GM19239 (cell line): ENCODE results near the gene SNAI3.

Source experiments
- DNase-seq: peaks from one replicate; pipeline ENCODE4 v3.0.0; 2011; ENCODE audit warnings: low spot score; ENCODE audit not compliant: insufficient read length
- FAIRE-seq: peaks from 2 replicates; lab custom pipeline; 2011; peaks lifted over from hg19 to GRCh38; lab: Jason Lieb, UNC

SNAI3 gene

DNA sequence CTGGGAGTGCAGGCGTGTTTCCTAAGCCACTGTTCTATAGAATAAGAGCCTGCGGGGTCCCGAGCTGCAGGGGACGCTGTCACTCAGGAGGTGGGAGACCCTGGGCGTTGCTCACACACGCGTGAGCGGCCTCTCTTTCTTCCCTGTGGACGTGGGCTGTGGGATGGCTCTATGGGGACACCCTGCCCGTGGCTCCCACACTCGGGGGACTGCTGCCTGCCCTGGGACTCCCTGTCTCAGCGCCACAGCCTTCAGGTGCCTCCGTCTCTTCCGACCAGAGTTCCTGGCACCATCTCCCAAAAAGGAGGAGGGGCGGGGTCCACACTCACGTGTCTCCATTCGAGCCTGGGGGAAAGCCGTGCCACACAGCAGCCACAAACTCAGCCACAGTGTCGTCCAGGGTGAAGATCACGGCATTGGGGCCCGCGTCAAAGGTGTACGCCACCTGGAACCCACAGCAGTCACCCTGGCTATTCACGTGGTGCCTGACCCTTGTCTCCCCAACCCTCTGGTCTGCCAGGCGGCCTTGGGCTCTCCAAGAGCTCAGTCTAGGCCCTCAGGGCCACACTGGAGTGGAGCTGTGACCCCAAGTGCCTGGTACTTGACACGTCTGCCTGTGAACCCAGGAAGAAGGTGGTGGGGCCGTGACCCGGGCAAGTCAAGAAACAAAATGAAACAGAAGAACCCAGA lies 31.8 kb downstream of the SNAI3 start:
- FAIRE-seq (no peak), DNase-seq (no peak)

DNA sequence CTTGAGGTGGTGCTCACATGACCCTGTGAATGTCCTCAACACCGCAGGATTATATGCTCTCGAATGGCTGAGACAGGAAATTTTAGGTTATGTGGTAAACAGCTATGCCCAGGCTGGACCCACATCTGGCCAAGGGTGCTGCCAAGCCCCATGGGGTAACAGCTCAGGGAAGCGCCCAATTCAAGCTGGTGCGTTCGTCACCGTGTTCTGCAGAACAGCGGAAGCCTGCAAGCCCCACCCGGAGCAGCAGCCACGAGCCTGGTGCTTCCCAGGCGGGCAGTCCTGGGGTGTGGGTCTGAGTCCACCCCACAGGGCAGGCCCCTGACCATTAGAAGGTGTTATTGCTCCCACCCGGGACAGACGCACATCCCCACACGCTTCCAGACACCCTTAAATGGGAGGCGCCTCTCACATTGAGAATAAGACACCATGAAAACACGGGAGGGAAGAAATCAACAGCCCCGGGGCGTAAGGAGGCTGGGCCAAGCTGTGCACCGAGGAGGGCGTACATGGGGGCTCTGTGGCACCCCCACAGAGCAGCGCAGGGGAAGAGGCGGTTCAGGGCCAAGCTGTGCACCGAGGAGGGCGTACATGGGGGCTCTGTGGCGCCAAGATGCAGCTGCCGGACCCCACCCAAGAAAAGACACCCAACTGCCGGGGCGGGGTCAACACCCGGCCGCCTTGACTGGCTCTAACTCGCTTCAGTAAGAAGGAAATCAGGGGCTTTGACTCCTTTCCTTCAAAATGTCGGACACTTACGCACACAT lies 32.5 kb downstream of the SNAI3 start:
- no peak for DNase-seq
- FAIRE-seq, result no peak

DNA sequence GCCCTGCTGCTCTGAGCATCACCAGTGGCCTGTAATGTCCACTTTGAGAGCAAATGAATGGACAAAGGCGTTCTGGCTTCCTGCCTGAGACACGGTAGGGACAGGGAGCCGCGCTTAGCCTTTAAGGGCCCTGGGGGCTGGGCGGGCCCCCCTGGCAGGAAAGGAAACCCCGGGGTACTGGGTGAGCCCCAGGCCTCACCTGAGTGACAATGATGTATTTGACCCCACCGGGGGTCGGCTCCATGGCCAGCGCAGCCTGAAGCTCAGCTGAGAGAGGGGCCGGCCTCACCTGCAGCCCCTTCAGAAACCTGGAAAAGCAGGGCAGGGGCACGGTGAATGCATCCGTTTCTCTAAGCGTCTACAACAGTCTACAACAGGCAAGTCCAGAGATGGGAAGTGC lies 33.2 kb downstream of the SNAI3 start:
- FAIRE-seq, result no peak
- DNase-seq, result no peak

DNA sequence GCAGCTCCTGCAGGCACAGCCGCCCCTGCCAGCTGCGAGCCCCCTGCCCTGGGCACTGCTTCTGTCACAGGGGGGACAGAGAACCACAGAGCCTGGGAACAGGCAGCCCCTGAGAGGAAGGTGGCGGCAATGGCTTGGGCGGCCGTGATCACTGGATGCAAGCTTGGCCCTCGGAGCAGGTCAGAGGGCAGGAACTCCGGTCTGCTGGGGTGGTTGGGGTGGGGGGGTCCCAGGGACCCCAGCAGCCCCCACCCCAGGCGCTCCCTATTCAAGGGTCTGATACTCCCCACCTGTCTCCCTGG lies 33.6 kb downstream of the SNAI3 start:
- no peak for FAIRE-seq
- DNase-seq, result no peak

DNA sequence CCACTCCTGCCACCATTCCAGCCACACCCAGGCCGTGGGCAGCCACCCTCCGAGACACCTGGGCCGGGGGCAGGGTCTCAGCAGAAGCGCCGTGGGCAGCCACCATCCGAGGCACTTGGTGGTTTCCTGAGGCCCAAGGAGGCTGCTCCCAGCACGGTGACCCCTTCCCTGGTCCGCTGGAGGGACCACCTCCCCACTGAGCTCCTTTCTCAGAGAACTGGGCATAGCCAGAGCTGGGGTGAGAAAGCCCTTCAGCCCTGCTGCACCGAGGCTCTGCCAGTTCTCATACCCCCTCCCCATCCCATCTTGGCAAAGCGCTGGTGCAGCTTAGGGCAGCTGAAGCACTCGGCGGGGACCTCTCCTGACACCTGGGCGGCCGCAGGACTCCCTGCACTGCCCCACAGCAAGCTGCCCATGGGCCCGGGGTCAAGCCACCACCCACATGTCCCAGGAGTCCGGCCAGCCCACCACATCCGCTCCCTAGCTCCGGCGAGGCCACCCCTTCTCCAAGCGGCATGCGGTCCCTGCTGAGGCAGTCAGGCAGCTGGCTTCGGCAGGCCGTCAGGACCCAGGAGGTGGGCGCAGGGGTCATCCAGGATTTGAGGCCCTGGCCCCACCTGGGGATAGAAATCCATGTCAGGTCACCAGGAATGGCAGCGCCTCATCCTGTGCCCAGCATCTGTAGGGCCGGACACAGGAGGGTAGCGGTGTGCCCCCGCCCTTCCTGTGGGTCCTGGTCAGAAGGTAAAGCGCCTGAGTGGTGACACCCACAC lies 34.1 kb downstream of the SNAI3 start:
- FAIRE-seq, result no peak

DNA sequence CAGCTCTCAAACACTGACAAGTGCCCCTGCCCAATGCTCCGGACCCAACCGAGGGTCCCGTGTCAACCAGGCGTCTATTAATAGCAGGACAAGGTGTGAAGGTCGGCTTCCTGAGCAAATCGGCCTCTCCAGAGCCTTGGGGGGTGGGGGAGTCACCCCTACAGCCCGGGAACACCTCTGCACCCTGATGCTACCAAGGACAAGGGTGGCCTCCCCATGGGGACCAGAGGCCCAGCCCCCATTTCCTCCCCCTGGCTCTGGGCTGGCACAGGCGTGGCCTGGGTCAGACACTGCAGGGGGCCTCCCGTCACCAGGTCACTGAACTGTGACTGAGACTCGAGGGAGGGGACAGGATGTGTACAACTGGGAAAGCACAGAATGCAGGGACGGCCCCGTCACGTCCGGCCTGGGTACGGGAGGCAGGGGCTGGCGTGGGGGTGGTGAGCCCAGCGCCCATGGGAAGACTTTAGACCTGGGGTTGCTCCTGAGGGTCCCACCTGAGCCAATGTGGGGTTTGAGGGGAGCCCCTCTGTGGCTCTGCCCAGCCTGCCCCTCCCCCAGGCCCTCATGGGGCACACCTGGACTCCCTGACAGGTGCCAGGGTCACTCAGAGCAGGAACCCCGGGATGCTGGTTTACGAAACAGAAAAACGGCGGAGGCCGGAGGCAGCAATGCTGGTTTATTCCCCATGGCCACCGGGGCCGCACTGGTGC lies 34.9 kb downstream of the SNAI3 start:
- peak; percentile 99 for DNase-seq
- peak; percentile 98 for FAIRE-seq

More for the DNA sequence above, 34.1 kb downstream of the SNAI3 start:
- no peak for DNase-seq

DNA sequence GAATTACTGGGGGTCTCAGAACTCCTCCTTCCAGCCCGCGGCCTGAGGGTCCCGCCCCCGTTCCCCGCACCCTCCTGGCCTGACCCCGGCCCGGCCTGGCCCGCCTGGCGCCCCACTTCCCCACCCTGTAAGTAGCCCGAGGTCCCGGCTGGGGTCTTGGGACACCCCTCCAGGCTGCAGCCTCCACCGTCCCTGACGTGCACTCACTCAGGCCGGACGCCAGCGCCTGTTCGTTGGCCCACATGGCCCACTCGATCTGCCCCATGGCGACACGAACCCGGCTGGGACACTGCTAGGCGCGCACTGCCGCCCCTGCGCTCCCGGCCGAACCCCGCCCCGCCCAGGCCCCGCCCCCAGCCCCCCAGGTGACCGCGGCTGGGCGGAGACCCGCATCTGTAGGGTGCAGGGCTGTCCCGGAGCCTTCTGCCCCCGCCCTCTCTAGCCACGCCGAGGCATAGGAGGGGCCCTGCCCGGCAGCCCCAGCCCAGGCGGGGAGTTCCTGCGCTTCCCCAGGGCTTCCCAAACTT lies 35.5 kb downstream of the SNAI3 start, which contains the start of gene CYBA:
CYBA (minus strand) TSS at position 305 of the 527 bp plus-strand sequence; CDS start at position 265, 40 bp downstream.
- DNase-seq (peak; percentile 97), FAIRE-seq (no peak)

DNA sequence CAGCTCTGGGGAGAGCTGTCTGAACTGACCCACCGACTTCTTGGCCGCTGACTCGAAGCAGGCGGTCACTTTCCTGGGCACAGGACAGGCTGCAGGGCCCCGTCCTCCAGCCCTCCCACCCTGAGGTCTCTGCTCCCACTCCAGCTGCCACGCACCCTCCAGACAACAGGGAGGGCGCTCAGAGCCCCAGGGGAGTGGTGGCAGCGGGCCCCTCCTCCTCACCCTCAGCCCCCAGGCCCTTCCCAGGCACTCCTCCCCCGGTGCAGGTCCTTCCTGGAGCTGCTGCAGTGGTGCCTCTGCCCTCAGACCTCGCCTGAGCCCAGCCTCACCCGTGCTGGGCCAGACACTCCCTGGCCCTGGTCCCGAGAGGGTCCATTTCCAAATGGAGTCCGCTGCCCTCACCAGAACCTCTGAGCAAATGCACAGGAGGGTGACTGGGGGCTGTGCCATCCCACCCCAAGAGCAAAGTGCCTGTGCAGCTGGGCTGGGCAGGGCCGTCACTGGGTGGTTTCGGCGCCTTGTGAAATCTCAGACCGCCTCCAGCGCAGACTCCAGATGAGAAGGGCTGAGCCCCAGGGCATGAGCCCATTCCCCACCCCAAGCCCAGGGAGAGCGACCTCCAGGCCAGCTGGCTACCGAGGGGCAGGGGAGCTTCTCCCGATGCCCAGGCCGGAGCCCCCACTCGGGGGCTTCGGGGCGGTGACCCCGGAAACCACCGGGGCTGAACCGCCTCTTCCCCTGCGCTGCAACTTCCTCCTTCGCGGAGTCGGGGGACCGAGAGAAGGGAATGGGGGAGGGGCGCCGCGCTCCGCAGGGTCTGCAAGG lies 36.2 kb downstream of the SNAI3 start:
- DNase-seq (no peak), FAIRE-seq (peak; percentile 58)

DNA sequence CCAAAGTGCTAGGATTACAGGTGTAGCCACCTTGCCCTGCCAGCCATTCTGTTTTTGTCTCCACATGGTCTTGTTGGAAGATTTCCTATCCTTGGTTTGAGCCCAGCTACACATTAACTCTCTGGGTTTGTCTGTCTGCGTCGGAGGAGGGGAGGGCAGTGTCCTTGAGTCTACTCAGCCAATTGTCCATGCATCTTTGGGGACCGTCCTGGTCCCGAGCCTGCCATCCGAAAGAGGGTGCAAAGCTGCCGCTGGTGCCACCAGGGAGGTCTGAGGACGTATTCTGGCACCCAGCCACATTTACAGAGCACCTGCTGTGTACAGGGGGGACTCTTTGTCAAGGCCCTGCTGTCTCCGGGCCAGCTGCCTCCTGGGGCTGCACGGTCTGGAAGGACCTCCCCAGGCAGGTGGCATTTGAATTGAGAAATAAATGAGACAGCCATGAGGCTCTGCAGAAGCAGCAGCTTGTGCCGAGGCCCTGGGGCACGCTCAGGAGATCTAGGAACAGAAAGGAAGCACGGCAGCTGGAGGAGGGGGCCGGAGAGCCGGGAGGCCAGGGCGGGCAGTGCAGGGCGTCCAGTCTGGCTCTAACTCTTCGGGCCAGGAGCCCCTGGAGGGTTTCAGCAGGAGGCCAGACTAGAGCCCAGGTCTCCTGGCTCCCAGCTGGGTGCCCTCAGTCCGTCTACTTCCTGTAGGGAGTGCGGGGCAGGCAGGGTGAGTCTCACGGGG lies 36.9 kb downstream of the SNAI3 start:
- DNase-seq (no peak), FAIRE-seq (no peak)

DNA sequence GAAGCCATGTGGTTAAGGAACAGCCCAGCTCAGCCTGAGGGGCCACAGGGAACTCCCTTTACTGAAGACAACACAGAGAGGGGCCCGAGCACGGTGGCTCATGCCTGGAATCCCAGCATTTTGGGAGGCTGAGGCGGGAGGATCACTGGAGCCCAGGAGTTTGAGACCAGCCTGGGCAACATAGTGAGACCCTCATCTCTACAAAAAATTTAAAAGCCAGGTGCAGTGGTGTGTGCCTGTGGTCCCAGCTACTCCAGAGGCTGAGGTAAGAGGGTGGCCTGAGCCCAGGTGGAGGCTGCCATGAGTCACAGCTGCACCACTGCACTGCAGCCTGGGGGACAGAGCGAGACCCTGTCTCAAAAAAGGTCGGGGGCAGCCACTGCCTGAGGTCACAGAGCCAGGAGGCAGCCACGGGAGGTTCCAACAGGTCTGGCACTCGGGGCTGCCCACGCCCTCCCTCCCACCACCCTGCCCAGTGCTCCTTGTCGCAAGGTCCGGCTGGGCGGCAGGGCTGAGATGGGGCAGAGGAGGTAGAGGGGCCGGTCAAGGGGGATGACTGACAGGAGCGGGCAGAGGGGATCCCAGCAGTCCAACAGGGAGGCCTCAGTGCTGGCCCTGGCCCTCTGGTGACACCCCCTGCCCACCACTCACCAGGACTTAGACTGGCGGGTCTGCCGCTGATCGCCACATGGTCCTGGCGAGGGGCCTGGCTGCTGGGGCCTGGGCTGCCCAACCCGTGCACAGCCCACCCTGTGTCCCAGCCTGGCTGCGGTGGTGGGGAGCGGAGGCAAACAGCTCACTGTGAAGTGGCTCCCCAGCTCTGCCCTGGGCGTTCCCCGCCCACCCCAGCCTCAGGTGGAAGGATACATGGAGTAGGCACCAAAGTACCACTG lies 38.9 kb downstream of the SNAI3 start:
- DNase-seq (no peak), FAIRE-seq (no peak)

DNA sequence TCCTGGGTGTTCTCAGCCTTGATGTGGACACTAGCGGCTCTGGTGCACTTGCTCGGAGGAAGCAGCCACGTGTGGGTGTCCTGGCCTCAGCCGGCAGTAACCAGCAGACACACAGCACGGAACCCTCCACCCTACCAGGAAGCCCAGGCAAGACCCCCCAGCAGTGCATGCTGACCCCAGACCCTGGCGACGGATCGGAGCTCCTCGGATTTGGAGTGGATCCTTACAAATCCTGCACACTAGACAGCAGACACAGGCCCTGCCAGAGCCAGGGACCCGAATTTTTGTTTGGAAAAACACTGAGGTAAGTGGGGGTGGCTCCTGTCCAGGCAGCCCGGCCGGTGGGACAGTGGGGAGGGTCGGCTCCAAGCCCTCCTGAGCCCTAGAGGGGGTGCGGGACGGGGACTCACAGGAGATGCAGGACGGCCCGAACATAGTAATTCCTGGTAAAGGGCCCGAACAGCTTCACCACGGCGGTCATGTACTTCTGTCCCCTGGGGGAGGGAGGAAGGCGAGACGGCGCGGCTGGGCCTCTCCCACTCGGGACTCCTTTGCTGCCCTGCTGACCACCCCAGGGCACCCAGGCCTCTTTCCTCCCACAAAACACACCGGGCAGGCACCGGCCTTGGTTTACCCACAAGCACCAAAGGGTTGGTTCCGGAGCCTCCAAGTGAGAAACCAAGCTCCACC lies 39.8 kb downstream of the SNAI3 start:
- FAIRE-seq (no peak), DNase-seq (no peak)

DNA sequence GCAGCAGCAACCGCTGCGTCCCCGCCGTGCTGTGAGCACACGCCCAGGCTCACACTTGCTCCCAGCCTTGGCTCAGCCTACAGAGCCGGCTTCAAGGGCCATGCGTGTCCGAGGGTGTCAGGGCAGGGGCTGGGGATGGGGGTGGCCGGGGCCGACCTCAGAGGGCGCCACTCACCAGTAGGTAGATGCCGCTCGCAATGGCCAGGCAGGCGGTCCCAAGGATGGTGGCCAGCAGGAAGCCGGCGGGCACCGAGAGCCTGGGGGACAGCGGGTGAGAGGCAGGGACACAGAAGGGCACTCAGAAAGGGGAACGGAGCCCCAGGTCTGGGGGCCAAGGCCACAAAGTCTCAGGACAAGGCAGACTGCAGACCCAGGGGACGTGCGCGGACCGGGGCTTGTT lies 40.4 kb downstream of the SNAI3 start:
- DNase-seq (no peak), FAIRE-seq (no peak)

DNA sequence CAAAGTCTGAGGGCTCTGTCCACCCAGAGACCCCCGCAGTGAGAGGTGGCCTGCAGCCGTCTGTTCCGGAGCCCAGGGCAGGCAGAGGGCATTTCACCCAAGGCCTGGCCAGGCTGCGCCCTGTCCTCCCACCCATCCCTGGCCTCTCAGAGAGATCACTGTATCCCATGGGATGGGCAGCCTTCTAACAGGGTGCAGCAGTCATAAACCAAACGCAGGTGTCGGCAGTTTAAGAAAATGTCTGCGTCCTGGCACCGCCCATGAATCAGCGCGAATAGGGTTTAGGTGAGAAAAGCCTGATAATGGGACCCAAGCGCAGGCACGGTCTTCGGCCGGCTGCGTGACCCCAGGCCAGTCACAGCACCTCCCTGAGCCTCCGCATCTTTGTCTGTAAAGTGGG lies 40.9 kb downstream of the SNAI3 start:
- DNase-seq (no peak), FAIRE-seq (no peak)

DNA sequence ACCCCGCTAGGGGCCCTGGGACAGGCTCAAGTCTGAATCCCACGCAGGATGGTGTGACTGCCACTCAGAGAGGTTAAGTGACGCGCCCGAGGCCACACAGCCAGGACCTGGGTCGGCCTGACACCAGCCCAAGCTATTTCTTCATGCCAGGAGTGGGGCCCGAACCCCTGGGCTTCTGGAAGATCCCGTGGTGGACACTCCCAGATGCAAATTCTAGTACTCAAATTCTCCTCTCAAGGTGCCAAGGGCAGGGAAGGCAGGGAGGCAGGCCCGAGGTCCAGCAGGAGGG lies 42.7 kb downstream of the SNAI3 start:
- FAIRE-seq, result no peak
- no peak for DNase-seq

DNA sequence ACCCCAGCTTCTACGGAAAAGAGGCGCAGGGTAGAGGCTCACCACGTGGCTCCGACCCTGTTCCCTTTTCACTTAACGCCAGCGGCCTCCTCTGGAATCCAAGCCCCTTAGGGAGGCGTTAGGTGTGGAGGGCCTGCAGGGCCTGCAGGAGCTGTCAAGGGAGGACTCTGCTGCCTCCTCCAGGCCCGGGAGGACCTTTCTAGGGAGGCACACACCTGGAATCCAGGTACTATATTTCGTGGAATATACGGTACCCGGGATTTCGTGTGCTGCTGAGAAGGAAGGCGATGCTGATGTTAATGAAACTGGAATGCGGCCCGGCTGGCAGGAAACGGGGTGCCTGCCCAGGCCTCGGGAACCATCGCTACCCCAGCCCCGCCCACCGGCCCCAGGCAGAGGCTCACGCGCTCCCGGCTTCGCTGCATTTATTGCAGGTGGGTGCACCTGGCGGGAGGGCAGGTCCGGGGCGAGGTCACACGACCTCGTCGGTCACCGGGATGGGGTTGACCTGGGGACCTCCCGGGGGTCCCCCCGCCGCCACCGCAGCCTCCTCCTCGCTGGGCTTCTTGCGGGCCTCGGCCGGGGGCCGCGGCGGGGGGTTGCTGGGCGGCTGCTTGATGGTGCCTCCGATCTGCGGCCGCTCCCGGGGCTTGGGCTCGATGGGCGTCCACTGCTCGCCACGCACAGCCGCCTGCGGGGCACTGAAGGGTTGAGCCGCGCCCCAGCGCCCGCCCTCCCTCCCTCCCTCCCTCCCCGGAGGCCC lies 43.2 kb downstream of the SNAI3 start:
- DNase-seq, result no peak
- no peak for FAIRE-seq

DNA sequence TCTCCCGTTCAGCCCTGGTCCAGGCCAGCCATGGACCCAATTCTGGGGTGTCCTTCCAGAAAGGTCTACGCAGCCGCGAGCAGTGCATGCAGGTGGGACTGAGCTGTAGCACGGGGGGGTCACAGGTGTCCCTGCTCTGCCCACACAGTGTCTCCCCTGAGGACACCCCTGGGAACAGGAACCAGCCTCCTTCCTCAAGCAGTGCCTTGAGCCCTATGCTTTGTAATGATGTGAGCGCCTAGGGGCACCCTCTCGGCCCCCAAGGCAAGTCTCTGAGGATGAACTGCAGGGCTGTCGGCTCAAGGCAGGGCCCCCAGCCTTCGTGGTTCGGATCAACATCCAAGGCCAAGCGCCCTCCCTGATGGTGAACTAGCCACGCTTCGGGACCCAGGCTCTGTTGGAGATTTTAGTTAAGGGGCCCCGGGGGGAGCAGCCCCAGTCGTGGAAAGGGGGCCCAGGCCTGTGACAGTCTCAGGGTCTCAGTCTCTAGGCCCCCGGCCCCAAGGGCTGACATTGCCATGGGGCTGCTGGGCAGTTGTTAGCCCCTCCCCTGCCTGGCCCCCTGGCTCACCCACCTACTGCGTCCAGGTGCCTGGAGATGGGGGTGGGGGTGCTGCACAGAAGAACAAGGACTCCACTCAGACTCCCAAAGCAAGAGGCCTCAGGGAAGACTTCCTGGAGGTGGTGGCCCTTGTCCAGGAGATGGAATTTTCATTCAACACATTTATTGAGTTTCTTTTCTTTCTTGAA lies 45.6 kb downstream of the SNAI3 start:
- FAIRE-seq, result no peak

More for the DNA sequence above, 45.6 kb downstream of the SNAI3 start:
- DNase-seq, result no peak
